Suprapubic skin (tissue), 4 donors: ENCODE data around the gene MAP10. TPM values are rescaled to one million over a fixed set of nuclear protein-coding genes. Genes with fewer than 3 reads are reported as not detected.

Experiments used
- DNase-seq, 2 donors: peaks; one replicate each; pipeline ENCODE4 v3.0.0-alpha.2; 2019; ENCODE audit warnings: low spot score in 2 of 2
- H3K27ac ChIP-seq: fragments of 200-600 bp; sonication (generic); one replicate; pipeline ENCODE4 v1.5.1; 2019
- H3K27me3 ChIP-seq: fragments of 200-600 bp; sonication (generic); one replicate; pipeline ENCODE4 v1.5.1; 2019
- H3K36me3 ChIP-seq: fragments of 200-600 bp; sonication (generic); one replicate; pipeline ENCODE4 v1.5.1; 2019
- H3K4me1 ChIP-seq: fragments of 200-600 bp; sonication (generic); one replicate; pipeline ENCODE4 v1.5.1; 2019
- H3K4me3 ChIP-seq: fragments of 200-600 bp; sonication (generic); one replicate; pipeline ENCODE4 v1.5.1; 2019; ENCODE audit warnings: mild to moderate bottlenecking
- H3K9me3 ChIP-seq: fragments of 200-600 bp; sonication (generic); one replicate; pipeline ENCODE4 v1.5.1; 2019
- EP300 ChIP-seq: sonication (generic); formaldehyde crosslinking; IDR thresholded peaks from one replicate; pipeline ENCODE4 v1.6.1; 2017; ENCODE audit warnings: antibody characterized with exemption
- POLR2A ChIP-seq, 2 donors: fragments of 450-650 bp; IDR thresholded peaks; one replicate each; pipeline ENCODE4 v1.6.1; 2017; ENCODE audit warnings: antibody characterized with exemption in 2 of 2, mild to moderate bottlenecking in 2 of 2, moderate library complexity in 2 of 2
- POLR2AphosphoS5 ChIP-seq, 3 donors: sonication (generic); formaldehyde crosslinking; IDR thresholded peaks; one replicate each; pipeline ENCODE4 v1.6.1; 2017; ENCODE audit warnings: antibody characterized with exemption in 3 of 3
- WGBS: methylation state at CpG from one replicate; pipeline ENCODE4 v1.1.5; 2018; 5-methylcytosine and 5-hydroxymethylcytosine counted together
- total RNA-seq, 4 donors: library from RNA; depleted of rRNA; stranded (reverse); fragments of >200 nt; gene quantifications; one replicate each; pipeline ENCODE4 v1.1.0, GENCODE V29; 2016
- TF ChIP-seq, protein P1 (sequence below), 2 donors: fragments of 200-600 bp in 1 of 2; fragments of 450-650 bp in 1 of 2; sonication (generic) in 1 of 2; IDR thresholded peaks; one replicate each; pipeline ENCODE4 v1.5.1; 2016 to 2019; ENCODE audit warnings: antibody characterized with exemption in 2 of 2, mild to moderate bottlenecking in 1 of 2, moderate library complexity in 1 of 2

MAP10 gene
- total RNA-seq, 4 donors from 2014 or later: 0.60 to 1.0 (median 0.81) TPM

DNA sequence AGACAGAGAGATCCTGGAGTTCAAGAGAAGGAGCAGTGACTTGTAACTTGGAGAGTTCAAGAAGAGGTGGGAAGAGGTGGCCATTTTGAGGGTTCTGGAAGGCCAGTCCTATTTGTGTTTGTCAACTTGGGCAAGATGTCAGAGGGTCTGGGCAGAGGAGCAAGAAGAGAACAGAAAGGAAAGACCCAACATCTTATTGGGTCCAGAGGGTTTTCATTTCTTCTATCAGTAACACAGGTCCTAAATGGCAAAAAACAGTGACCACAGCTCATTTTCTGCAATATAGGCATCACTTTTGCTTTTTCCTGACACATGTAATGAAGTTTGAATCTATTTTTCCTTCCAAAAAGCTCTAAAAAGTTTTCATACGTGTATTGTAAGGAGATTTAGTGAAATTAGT, 38.3 kb upstream of the MAP10 start:
- TF ChIP-seq, protein P1, sequence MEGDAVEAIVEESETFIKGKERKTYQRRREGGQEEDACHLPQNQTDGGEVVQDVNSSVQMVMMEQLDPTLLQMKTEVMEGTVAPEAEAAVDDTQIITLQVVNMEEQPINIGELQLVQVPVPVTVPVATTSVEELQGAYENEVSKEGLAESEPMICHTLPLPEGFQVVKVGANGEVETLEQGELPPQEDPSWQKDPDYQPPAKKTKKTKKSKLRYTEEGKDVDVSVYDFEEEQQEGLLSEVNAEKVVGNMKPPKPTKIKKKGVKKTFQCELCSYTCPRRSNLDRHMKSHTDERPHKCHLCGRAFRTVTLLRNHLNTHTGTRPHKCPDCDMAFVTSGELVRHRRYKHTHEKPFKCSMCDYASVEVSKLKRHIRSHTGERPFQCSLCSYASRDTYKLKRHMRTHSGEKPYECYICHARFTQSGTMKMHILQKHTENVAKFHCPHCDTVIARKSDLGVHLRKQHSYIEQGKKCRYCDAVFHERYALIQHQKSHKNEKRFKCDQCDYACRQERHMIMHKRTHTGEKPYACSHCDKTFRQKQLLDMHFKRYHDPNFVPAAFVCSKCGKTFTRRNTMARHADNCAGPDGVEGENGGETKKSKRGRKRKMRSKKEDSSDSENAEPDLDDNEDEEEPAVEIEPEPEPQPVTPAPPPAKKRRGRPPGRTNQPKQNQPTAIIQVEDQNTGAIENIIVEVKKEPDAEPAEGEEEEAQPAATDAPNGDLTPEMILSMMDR (IDR thresholded peaks at IDR 0.05): no peak
- TF ChIP-seq POLR2AphosphoS5 (IDR thresholded peaks at IDR 0.05) (no peak), POLR2A (IDR thresholded peaks at IDR 0.05) (no peak), EP300 (no peak)
- Histone ChIP-seq H3K4me3 (no peak overlapping the region), H3K4me1 (peaks cover 23% of the 10 kb centered on the region), H3K9me3 (no peaks in the 10 kb centered on the region), H3K27ac (peak overlapping the region; percentile 88), H3K36me3 (no peaks in the 10 kb centered on the region), H3K27me3 (no peaks in the 10 kb centered on the region)
- 47% methylated on average over 1 of the region's 1 CpG for WGBS
- no peak for DNase-seq

DNA sequence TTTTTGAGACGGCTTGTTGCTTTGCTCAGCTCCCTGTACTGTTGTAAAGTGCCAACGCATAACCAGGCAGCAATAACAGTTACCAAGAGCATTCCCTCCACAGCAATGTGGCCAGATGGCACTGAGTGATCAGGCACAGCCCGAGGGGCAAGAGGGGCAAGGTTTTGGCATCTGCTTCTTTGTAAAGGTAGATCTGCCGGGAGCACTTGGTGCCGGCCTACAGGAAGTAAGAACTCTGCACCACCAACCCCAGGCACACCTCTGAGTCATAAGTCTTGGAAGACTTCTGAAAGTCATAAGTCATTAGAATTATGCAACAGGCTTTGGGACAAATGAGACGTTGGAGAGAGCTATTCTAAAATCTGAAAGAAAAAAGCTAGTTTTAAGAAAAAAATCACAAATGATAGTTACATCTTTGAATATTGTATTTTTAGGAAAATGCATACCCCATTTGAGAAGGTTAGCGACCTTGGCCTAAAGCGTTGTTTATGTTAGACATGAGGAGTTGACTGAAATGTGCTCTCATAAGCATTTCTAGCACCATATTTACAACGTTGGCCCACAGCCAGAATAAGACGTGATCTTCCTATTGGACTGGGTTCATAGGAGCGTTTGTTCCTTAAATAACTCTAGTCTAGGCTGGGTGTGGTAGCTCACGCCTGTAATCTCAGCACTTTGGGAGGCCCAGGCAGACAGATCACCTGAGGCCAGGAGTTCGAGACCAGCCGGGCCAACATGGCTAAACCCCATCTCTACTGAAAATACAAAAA, 37.7 kb upstream of the MAP10 start:
- no peaks in the 10 kb centered on the region for H3K27me3 ChIP-seq
- H3K9me3 ChIP-seq: no peaks in the 10 kb centered on the region
- peak overlapping the region; percentile 88 for H3K27ac ChIP-seq
- peak in 1 of 3 donors; percentile 27 for TF ChIP-seq POLR2AphosphoS5 (IDR thresholded peaks at IDR 0.05)
- TF ChIP-seq POLR2A (IDR thresholded peaks at IDR 0.05): no peak
- peak in 1 of 2 donors; percentile 84 for DNase-seq
- no peaks in the 10 kb centered on the region for H3K36me3 ChIP-seq
- H3K4me1 ChIP-seq: peaks cover 23% of the 10 kb centered on the region
- H3K4me3 ChIP-seq: no peak overlapping the region
- 27% methylated on average over 14 of the region's 14 CpGs for WGBS

DNA sequence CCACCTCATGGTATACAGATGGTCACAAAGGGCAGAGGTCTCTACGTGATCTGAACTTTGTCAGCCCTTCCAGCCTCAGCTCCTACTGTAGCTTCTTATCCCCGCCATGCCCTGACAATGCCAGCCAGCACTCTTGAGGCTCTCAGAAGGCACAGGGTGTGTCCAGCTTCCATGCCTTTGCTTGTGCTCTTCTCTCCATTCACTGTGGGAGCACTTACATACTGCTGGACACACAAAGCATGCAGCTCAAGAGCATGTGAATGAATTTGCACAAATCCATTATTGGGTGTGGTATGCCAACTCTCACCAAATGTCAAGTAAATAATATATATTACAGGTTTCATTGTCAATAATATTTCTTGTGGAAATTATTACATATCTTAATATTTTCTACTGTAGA, 36.4 kb upstream of the MAP10 start:
- no peak for DNase-seq
- Histone ChIP-seq H3K36me3 (no peaks in the 10 kb centered on the region), H3K27me3 (no peaks in the 10 kb centered on the region), H3K27ac (no peak overlapping the region), H3K4me1 (peaks cover 23% of the 10 kb centered on the region), H3K4me3 (no peak overlapping the region), H3K9me3 (no peaks in the 10 kb centered on the region)
- TF ChIP-seq POLR2A (IDR thresholded peaks at IDR 0.05): no peak
- no peak for TF ChIP-seq EP300
- TF ChIP-seq, protein P1 (IDR thresholded peaks at IDR 0.05): no peak
- TF ChIP-seq POLR2AphosphoS5 (IDR thresholded peaks at IDR 0.05): no peak
- WGBS: 96% methylated on average over 2 of the region's 2 CpGs

DNA sequence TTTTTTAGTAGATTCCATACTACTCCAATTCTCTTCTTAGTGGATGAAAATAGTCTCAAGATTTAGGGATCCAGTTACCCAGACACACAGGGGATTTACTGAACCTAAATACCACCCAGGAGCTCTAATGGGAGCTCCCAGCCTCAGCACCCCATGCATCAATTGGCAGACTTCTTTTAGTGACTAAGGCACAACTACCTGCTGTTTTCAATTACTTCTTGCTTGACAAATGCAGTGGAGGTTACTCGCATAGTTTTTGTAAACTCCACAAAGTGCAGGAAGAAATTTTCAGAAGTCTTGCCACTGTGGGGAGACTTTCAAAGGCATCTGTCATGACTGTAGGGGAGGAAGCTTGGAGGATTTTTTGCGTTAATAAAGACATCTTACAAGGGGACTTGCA, 35.5 kb upstream of the MAP10 start:
- TF ChIP-seq EP300: no peak
- TF ChIP-seq POLR2A (IDR thresholded peaks at IDR 0.05): no peak
- TF ChIP-seq, protein P1 (IDR thresholded peaks at IDR 0.05): no peak
- no peak for TF ChIP-seq POLR2AphosphoS5 (IDR thresholded peaks at IDR 0.05)
- H3K36me3 ChIP-seq: no peaks in the 10 kb centered on the region
- H3K4me3 ChIP-seq: no peak overlapping the region
- DNase-seq: no peak
- WGBS: 82% methylated on average over 2 of the region's 2 CpGs
- no peaks in the 10 kb centered on the region for H3K9me3 ChIP-seq
- H3K27ac ChIP-seq: no peak overlapping the region
- peaks cover 23% of the 10 kb centered on the region for H3K4me1 ChIP-seq
- no peaks in the 10 kb centered on the region for H3K27me3 ChIP-seq

DNA sequence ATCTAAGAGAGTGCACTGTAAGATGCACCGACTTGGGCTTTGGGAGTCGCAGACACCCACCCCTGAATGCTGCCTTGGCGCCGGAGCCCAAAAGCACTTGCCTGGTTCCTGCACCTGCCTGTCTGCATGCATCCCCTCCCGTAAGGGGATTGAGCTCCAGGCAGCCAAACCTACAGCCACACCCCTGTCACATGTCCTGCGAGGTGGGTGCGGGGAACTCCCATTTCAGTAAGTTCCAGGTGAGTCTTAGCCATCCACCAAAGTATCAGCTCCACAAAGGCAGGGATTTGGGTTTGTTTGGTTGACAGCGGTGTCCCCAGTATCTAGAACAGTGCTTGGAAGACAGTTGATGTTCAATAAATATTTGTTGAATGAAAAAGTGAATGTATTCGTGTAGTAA, 31.5 kb upstream of the MAP10 start:
- Histone ChIP-seq H3K4me3 (no peak overlapping the region), H3K4me1 (no peaks in the 10 kb centered on the region), H3K27me3 (no peaks in the 10 kb centered on the region), H3K36me3 (no peaks in the 10 kb centered on the region), H3K9me3 (no peaks in the 10 kb centered on the region), H3K27ac (no peak overlapping the region)
- no peak for DNase-seq
- 87% methylated on average over 9 of the region's 9 CpGs for WGBS
- no peak for TF ChIP-seq POLR2AphosphoS5 (IDR thresholded peaks at IDR 0.05)
- TF ChIP-seq POLR2A (IDR thresholded peaks at IDR 0.05): no peak
- no peak for TF ChIP-seq EP300
- TF ChIP-seq, protein P1 (IDR thresholded peaks at IDR 0.05): no peak
